Fibroblast of lung (primary cell): ENCODE results near the gene CNOT3. TPM values are rescaled to one million over a fixed set of nuclear protein-coding genes. Genes with fewer than 3 reads are reported as not detected.
A peak's percentile ranks its signal among the peaks of the same experiment; 100 is the strongest.

Experiments used
- DNase-seq, 2 donors: peaks; one replicate each; pipeline versions ENCODE4 v3.0.0 to v3.0.0-alpha.2; 2010; ENCODE audit warnings: low read depth in 2 of 2
- H2AFZ ChIP-seq: 2 replicates; pipeline ENCODE4 v1.5.1; 2012; ENCODE audit warnings: low read length, control low read depth, inconsistent platforms
- H3K27ac ChIP-seq: 2 replicates; pipeline ENCODE4 v1.5.1; 2011; ENCODE audit warnings: low read length, control low read depth; ENCODE audit not compliant: insufficient read depth
- H3K27me3 ChIP-seq: 2 replicates; pipeline ENCODE4 v1.5.1; 2011; ENCODE audit warnings: mild to moderate bottlenecking, low read length; ENCODE audit not compliant: control insufficient read depth, insufficient read depth
- H3K36me3 ChIP-seq: 2 replicates; pipeline ENCODE4 v1.5.1; 2011; ENCODE audit warnings: low read length; ENCODE audit not compliant: control insufficient read depth, insufficient read depth
- H3K4me1 ChIP-seq: 2 replicates; pipeline ENCODE4 v1.5.1; 2011; ENCODE audit warnings: low read length; ENCODE audit not compliant: control insufficient read depth, insufficient read depth; ENCODE audit errors: extremely low read depth
- H3K4me2 ChIP-seq: 2 replicates; pipeline ENCODE4 v1.5.1; 2011; ENCODE audit warnings: low read length, control low read depth; ENCODE audit not compliant: insufficient read depth; ENCODE audit errors: extremely low read depth
- H3K4me3 ChIP-seq, 4 experiments: fragments of 200-600 bp in 1 of 4; sonication (generic) in 1 of 4; replicated peaks in 1 of 4; 2 replicates each; pipeline ENCODE4 v1.5.1; 2011 to 2016; ENCODE audit warnings: low read length in 4 of 4, low read depth in 3 of 4, mild to moderate bottlenecking in 3 of 4, control low read depth in 2 of 4, inconsistent platforms in 1 of 4, mixed read lengths in 1 of 4; ENCODE audit not compliant: insufficient read depth in 1 of 4; ENCODE audit errors: control extremely low read depth in 1 of 4
- H3K79me2 ChIP-seq: 2 replicates; pipeline ENCODE4 v1.5.1; 2012; ENCODE audit warnings: mild to moderate bottlenecking, low read length, inconsistent platforms; ENCODE audit not compliant: control insufficient read depth, insufficient read depth
- H3K9ac ChIP-seq: 2 replicates; pipeline ENCODE4 v1.5.1; 2011; ENCODE audit warnings: mild to moderate bottlenecking, low read length, control low read depth; ENCODE audit not compliant: insufficient read depth
- H3K9me3 ChIP-seq: 2 replicates; pipeline ENCODE4 v1.5.1; 2012; ENCODE audit warnings: low read depth, low read length; ENCODE audit not compliant: control insufficient read depth, insufficient read depth
- H4K20me1 ChIP-seq: 2 replicates; pipeline ENCODE4 v1.5.1; 2011; ENCODE audit warnings: low read length; ENCODE audit not compliant: control insufficient read depth, insufficient read depth; ENCODE audit errors: extremely low read depth
- CTCF ChIP-seq, 2 donors: IDR thresholded peaks in 1 of 2; conservative IDR thresholded peaks in 1 of 2; 1 replicate in 1 of 2; 2 replicates in 1 of 2; pipeline ENCODE4 v1.5.1; 2011 to 2012; ENCODE audit warnings: low read length in 2 of 2, control low read depth in 1 of 2, inconsistent platforms in 1 of 2, low read depth in 1 of 2, mild to moderate bottlenecking in 1 of 2
- EZH2 ChIP-seq: IDR thresholded peaks from 2 replicates; pipeline ENCODE4 v1.5.1; 2012; ENCODE audit warnings: low read length, control low read depth, mild to moderate bottlenecking; ENCODE audit errors: missing control alignments
- polyA plus RNA-seq, 2 donors: library from polyadenylated mRNA; depleted of rRNA in 1 of 2; stranded (reverse) in 1 of 2; unstranded in 1 of 2; fragments of >200 nt; gene quantifications; 2 replicates each; pipeline ENCODE4 v1.2.1, GENCODE V29; 2011 to 2012; ENCODE audit warnings: missing spikeins in 1 of 2
- total RNA-seq: library from RNA; depleted of rRNA; stranded (reverse); fragments of >200 nt; gene quantifications from 2 replicates; pipeline ENCODE4 v1.2.1, GENCODE V29; 2014

The CNOT3 gene
- total and polyA plus RNA-seq, 2 donors (not counting 1 experiment from before 2014, with no cell fraction given): 10.4 to 10.7 TPM

- Histone ChIP-seq H3K9me3 (no peaks in the 10 kb centered on the region), H3K4me3 (peak within 1 kb of the TSS; percentile 49 to 97 (median 82)), H3K79me2 (peaks cover 22% of the 10 kb centered on the region), H4K20me1 (no peaks in the 10 kb centered on the region), H3K4me1 (peaks cover 2% of the 10 kb centered on the region), H3K27me3 (no peaks in the 10 kb centered on the region), H3K9ac (peak within 1 kb of the TSS; percentile 64), H2AFZ (peak within 1 kb of the TSS; percentile 72), H3K4me2 (peak within 1 kb of the TSS; percentile 99), H3K27ac (peak within 1 kb of the TSS; percentile 73), H3K36me3 (peaks cover 9% of the 10 kb centered on the region)
- DNase-seq: peak; percentile 98 to 99
- TF ChIP-seq CTCF (conservative IDR thresholded peaks at IDR 0.05 in 1 of 2, IDR thresholded peaks at IDR 0.05 in 1 of 2; ENCODE audit: low read depth in 1 of 2, low read length in 2 of 2) (no peak), EZH2 (no peak)
Observed at GRCh38 chr19:54115109-54116063, 22.2 kb upstream of the CNOT3 start, which contains the start of the genes PRPF31 and TFPT. Gene PRPF31, plus strand, starts transcription at chr19:54115754. Its CDS starts 2,525 bp downstream, at chr19:54118279. Gene TFPT, minus strand, starts transcription at chr19:54115657. Its CDS starts 388 bp downstream, at chr19:54115269.

DNA sequence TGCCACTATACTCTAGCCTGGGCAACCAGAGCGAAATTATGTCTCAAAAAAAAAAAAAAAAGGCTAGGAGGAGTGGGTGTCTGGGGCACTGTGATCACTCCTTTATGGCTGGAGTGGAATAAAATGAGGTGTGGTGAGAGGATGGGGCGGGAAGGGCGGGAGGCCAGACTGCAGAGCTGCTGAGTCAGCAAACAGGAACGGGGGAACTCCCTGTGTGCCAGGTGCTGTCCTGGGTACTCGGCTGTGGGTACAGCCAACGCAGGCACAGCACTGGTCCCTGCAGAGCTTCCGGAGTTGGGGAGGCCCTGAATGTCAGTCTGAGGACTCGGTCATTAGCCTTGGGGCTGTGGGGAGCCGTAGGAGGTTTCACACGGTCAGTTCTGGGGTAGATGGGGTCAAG lies 16.3 kb upstream of the CNOT3 start:
- H3K4me1 ChIP-seq: peaks cover 2% of the 10 kb centered on the region
- no peak overlapping the region for H3K4me2 ChIP-seq
- peaks cover 12% of the 10 kb centered on the region for H3K79me2 ChIP-seq
- no peak overlapping the region for H3K27ac ChIP-seq
- H3K9me3 ChIP-seq: no peaks in the 10 kb centered on the region
- no peaks in the 10 kb centered on the region for H4K20me1 ChIP-seq
- no peak overlapping the region for H2AFZ ChIP-seq
- H3K9ac ChIP-seq: no peak overlapping the region
- no peaks in the 10 kb centered on the region for H3K27me3 ChIP-seq
- DNase-seq: no peak
- no peak for TF ChIP-seq EZH2
- no peak for TF ChIP-seq CTCF (conservative IDR thresholded peaks at IDR 0.05 in 1 of 2, IDR thresholded peaks at IDR 0.05 in 1 of 2; ENCODE audit: low read depth in 1 of 2, low read length in 2 of 2)
- H3K4me3 ChIP-seq: no peak overlapping the region
- peaks cover 16% of the 10 kb centered on the region for H3K36me3 ChIP-seq

- H3K9me3 ChIP-seq: no peaks in the 10 kb centered on the region
- no peak overlapping the region for H2AFZ ChIP-seq
- no peak for TF ChIP-seq EZH2
- TF ChIP-seq CTCF (conservative IDR thresholded peaks at IDR 0.05 in 1 of 2, IDR thresholded peaks at IDR 0.05 in 1 of 2; ENCODE audit: low read depth in 1 of 2, low read length in 2 of 2): no peak
- H3K79me2 ChIP-seq: no peaks in the 10 kb centered on the region
- no peak overlapping the region for H3K4me3 ChIP-seq
- no peak for DNase-seq
- H3K27ac ChIP-seq: no peak overlapping the region
- no peaks in the 10 kb centered on the region for H3K4me1 ChIP-seq
- no peak overlapping the region for H3K4me2 ChIP-seq
- no peaks in the 10 kb centered on the region for H4K20me1 ChIP-seq
- H3K36me3 ChIP-seq: peaks cover 22% of the 10 kb centered on the region
- no peak overlapping the region for H3K9ac ChIP-seq
- no peaks in the 10 kb centered on the region for H3K27me3 ChIP-seq
Observed at GRCh38 chr19:54123682-54124081, 13.9 kb upstream of the CNOT3 start.
